ENCODE results near the gene FANCC.

DNA sequence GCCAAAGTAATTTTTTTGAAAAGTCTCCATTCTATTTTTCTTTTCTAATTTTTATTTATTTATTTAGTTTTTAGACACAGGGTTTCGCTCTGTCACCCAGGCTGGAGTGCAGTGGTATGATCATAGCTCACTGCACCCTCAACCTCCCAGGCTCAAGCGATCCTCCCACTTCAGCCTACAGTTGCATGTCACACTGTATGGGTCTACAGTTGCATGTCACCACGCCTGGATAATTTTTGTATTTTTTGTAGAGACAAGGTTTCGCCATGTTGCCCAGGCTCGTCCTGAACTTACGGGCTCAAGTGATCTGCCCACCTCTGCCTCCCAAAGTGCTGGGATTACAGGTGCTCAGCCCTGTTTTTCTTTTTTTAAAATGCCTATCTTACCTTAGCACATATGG, 10.7 kb downstream of the FANCC start:
- TF ChIP-seq, protein P1, sequence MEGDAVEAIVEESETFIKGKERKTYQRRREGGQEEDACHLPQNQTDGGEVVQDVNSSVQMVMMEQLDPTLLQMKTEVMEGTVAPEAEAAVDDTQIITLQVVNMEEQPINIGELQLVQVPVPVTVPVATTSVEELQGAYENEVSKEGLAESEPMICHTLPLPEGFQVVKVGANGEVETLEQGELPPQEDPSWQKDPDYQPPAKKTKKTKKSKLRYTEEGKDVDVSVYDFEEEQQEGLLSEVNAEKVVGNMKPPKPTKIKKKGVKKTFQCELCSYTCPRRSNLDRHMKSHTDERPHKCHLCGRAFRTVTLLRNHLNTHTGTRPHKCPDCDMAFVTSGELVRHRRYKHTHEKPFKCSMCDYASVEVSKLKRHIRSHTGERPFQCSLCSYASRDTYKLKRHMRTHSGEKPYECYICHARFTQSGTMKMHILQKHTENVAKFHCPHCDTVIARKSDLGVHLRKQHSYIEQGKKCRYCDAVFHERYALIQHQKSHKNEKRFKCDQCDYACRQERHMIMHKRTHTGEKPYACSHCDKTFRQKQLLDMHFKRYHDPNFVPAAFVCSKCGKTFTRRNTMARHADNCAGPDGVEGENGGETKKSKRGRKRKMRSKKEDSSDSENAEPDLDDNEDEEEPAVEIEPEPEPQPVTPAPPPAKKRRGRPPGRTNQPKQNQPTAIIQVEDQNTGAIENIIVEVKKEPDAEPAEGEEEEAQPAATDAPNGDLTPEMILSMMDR (IDR thresholded peaks at IDR 0.05; ENCODE audit: borderline replicate concordance, extremely low read depth, low read length, poor library complexity, severe bottlenecking) = no peak
- no peak for TF ChIP-seq EZH2 (IDR thresholded peaks at IDR 0.05; ENCODE audit: borderline replicate concordance, low read depth, low read length, severe bottlenecking)

Data from DND-41 (cell line).